GM23338 (cell line): ENCODE results near the gene MINDY4. TPM values are rescaled to one million over a fixed set of nuclear protein-coding genes. Genes with fewer than 3 reads are reported as not detected.

Experiments
- ATAC-seq: fragments of 200-7000 bp; cut with Tn5 transposase; 3 replicates; pipeline ENCODE4 v1.9.1; 2020
- DNase-seq: peaks from one replicate; pipeline ENCODE4 v3.0.0-alpha.2; 2015; ENCODE audit warnings: low spot score
- H2AFZ ChIP-seq: fragments of 200-600 bp; sonication (generic); 2 replicates; pipeline ENCODE4 v1.8.0; 2016; ENCODE audit warnings: antibody characterized with exemption, mild to moderate bottlenecking, moderate library complexity
- H3F3A ChIP-seq: fragments of 200-600 bp; sonication (generic); replicated peaks from 2 replicates; pipeline ENCODE4 v1.8.0; 2017; ENCODE audit warnings: antibody characterized with exemption, mixed run types, low read depth
- H3K27ac ChIP-seq: fragments of 200-600 bp; sonication (generic); 2 replicates; pipeline ENCODE4 v1.6.1; 2016; ENCODE audit warnings: low read depth
- H3K27me3 ChIP-seq: fragments of 200-600 bp; sonication (generic); 2 replicates; pipeline ENCODE4 v1.8.0; 2016; ENCODE audit warnings: mild to moderate bottlenecking, mixed run types, moderate library complexity; ENCODE audit not compliant: insufficient read depth
- H3K36me3 ChIP-seq: fragments of 200-600 bp; sonication (generic); 2 replicates; pipeline ENCODE4 v1.8.0; 2016; ENCODE audit warnings: mild to moderate bottlenecking; ENCODE audit not compliant: insufficient read depth
- H3K4me1 ChIP-seq: fragments of 200-600 bp; sonication (generic); 2 replicates; pipeline ENCODE4 v1.8.0; 2016; ENCODE audit warnings: mild to moderate bottlenecking, moderate library complexity; ENCODE audit not compliant: insufficient read depth
- H3K4me2 ChIP-seq: fragments of 200-600 bp; sonication (generic); 2 replicates; pipeline ENCODE4 v1.7.1; 2017; ENCODE audit warnings: mixed run types
- H3K4me3 ChIP-seq: fragments of 200-600 bp; sonication (generic); 2 replicates; pipeline ENCODE4 v1.6.1; 2016; ENCODE audit warnings: mixed run types
- H3K79me2 ChIP-seq: fragments of 200-600 bp; sonication (generic); replicated peaks from 2 replicates; pipeline ENCODE4 v1.8.0; 2017; ENCODE audit warnings: mild to moderate bottlenecking; ENCODE audit not compliant: insufficient read depth
- H3K9me2 ChIP-seq: fragments of 200-600 bp; sonication (generic); 2 replicates; pipeline ENCODE4 v1.8.0; 2017; ENCODE audit not compliant: insufficient read depth
- H4K20me1 ChIP-seq: fragments of 200-600 bp; sonication (generic); replicated peaks from 2 replicates; pipeline ENCODE4 v1.8.0; 2017; ENCODE audit warnings: mild to moderate bottlenecking; ENCODE audit not compliant: insufficient read depth
- H3K27ac Mint-ChIP-seq: 2 replicates; pipeline ENCODE4 v1.8.0; 2020; ENCODE audit warnings: inconsistent platforms, mild to moderate bottlenecking, moderate library complexity, mixed read lengths
- H3K27me3 Mint-ChIP-seq: 3 replicates; pipeline ENCODE4 v1.8.0; 2022; ENCODE audit warnings: low read depth, mild to moderate bottlenecking, moderate library complexity, mixed read lengths, inconsistent platforms; ENCODE audit not compliant: insufficient read depth, poor library complexity
- H3K36me3 Mint-ChIP-seq: 3 replicates; pipeline ENCODE4 v1.8.0; 2021; ENCODE audit warnings: low read depth, mild to moderate bottlenecking, inconsistent platforms, moderate library complexity, mixed read lengths
- H3K4me1 Mint-ChIP-seq: 3 replicates; pipeline ENCODE4 v1.8.0; 2020; ENCODE audit warnings: mild to moderate bottlenecking, inconsistent platforms, mixed read lengths
- H3K4me3 Mint-ChIP-seq: 3 replicates; pipeline ENCODE4 v1.8.0; 2021; ENCODE audit warnings: moderate library complexity, mild to moderate bottlenecking, inconsistent platforms, mixed read lengths
- H3K9me3 Mint-ChIP-seq: 3 replicates; pipeline ENCODE4 v1.8.0; 2020; ENCODE audit warnings: moderate library complexity, mild to moderate bottlenecking, inconsistent platforms, mixed read lengths
- CTCF ChIP-seq, 2 experiments: fragments of 200-600 bp in 1 of 2; sonication (generic) in 1 of 2; conservative IDR thresholded peaks; 2 replicates each; pipeline versions ENCODE4 v1.5.1 to v1.6.1; 2016 to 2017; ENCODE audit warnings: antibody characterized with exemption in 2 of 2, low read depth in 2 of 2, mild to moderate bottlenecking in 2 of 2, moderate library complexity in 1 of 2
- ETS1 ChIP-seq: IDR thresholded peaks from 2 replicates; pipeline ENCODE4 v1.6.1; 2016; ENCODE audit warnings: antibody characterized with exemption
- EZH2phosphoT487 ChIP-seq: fragments of 200-600 bp; sonication (generic); IDR thresholded peaks from one replicate; pipeline ENCODE4 v1.8.1; 2018; ENCODE audit warnings: antibody characterized with exemption; ENCODE audit not compliant: unreplicated experiment
- JUNB ChIP-seq: IDR thresholded peaks from one replicate; pipeline ENCODE4 v1.6.1; 2016; ENCODE audit warnings: antibody characterized with exemption; ENCODE audit not compliant: unreplicated experiment
- NANOG ChIP-seq: IDR thresholded peaks from 2 replicates; pipeline ENCODE4 v1.6.1; 2016; ENCODE audit warnings: antibody characterized with exemption, borderline replicate concordance
- POLR2AphosphoS5 ChIP-seq: IDR thresholded peaks from 2 replicates; pipeline ENCODE4 v1.6.1; 2016; ENCODE audit warnings: antibody characterized with exemption, low read depth
- REST ChIP-seq: IDR thresholded peaks from one replicate; pipeline ENCODE4 v1.6.1; 2018; ENCODE audit warnings: antibody characterized with exemption; ENCODE audit not compliant: unreplicated experiment
- STAT1 ChIP-seq: IDR thresholded peaks from one replicate; pipeline ENCODE4 v1.6.1; 2016; ENCODE audit warnings: antibody characterized with exemption; ENCODE audit not compliant: unreplicated experiment
- ZNF114 ChIP-seq: fragments of 250-450 bp; sonication (Bioruptor Pico); IDR thresholded peaks from 2 replicates; pipeline ENCODE4 v1.5.0; 2020; ENCODE audit warnings: mild to moderate bottlenecking, moderate library complexity
- ZNF331 ChIP-seq: fragments of 250-450 bp; sonication (Bioruptor Pico); IDR thresholded peaks from 2 replicates; pipeline ENCODE4 v1.5.0; 2020; ENCODE audit warnings: low read depth, mild to moderate bottlenecking, moderate library complexity
- polyA plus RNA-seq: library from polyadenylated mRNA; unstranded; fragments of >200 nt; fragmentation: Nextera tagmentation; extraction: Ambion mirVana; gene quantifications from 2 replicates; pipeline ENCODE4 v1.2.1, GENCODE V29; 2016
- total RNA-seq: library from RNA; depleted of rRNA; stranded (reverse); fragments of >200 nt; shearing (Covaris generic); gene quantifications from 2 replicates; pipeline ENCODE4 v1.2.3, GENCODE V29; 2014

The MINDY4 gene
- total and polyA plus RNA-seq, 2 experiments from 2014 or later = 1.7 to 4.4 TPM

DNA sequence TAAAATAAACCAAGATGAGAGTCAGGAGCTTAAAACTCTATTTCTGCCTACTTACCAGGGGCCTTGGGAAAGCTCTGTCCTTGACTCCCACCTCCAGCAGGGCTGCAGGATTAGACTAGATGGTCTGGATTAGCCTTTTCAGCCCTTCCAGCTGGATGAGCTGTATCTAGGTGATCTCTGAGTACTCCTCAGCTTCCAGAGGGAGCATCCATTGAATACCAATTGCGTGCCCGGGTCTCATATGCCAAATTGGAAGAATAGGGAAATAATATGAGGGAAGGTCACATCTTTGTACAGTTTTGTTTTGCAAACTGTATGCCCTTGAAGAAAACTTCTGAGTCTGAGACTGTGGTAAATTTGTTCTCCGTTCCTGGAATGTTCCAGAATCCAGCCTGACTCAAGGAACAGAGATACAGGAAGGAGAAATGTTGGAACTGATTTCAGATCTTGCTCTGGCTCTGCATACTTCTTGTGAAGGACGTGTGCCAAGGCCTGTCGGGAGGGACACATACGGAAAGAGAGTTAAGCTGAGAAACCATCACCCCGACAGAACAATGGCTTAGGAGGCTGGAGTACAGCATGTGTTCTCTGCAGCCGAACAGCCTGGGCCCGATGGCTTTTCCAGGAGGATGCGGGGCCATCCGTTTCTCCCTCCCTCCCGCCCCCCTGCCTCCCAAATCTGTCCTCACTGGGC lies 44.9 kb downstream of the MINDY4 start:
- H3K4me3 ChIP-seq = no peak overlapping the region
- DNase-seq = no peak
- H2AFZ ChIP-seq = no peak overlapping the region
- Mint-ChIP-seq H3K36me3 (no peaks in the 10 kb centered on the region), H3K27me3 (peaks cover 2% of the 10 kb centered on the region), H3K4me1 (peaks cover 8% of the 10 kb centered on the region), H3K4me3 (no peak overlapping the region), H3K9me3 (no peaks in the 10 kb centered on the region), H3K27ac (no peak overlapping the region)
- no peak overlapping the region for H3K4me2 ChIP-seq
- ATAC-seq = no peak
- no peak overlapping the region for H3K27ac ChIP-seq
- TF ChIP-seq ETS1 (no peak), STAT1 (no peak), POLR2AphosphoS5 (no peak), EZH2phosphoT487 (no peak), ZNF331 (no peak), ZNF114 (CRISPR knock-in tag) (no peak), JUNB (no peak), REST (no peak), NANOG (no peak), CTCF (conservative IDR thresholded peaks at IDR 0.05; ENCODE audit: low read depth in 2 of 2) (no peak)
- H3K36me3 ChIP-seq = no peaks in the 10 kb centered on the region
- H3K9me2 ChIP-seq = no peaks in the 10 kb centered on the region
- no peaks in the 10 kb centered on the region for H3K4me1 ChIP-seq
- H3F3A ChIP-seq = no peaks in the 10 kb centered on the region
- no peaks in the 10 kb centered on the region for H3K79me2 ChIP-seq
- no peaks in the 10 kb centered on the region for H4K20me1 ChIP-seq
- no peaks in the 10 kb centered on the region for H3K27me3 ChIP-seq
